ENCODE results near the gene TARBP1. TPM values are rescaled to one million over a fixed set of nuclear protein-coding genes. Genes with fewer than 3 reads are reported as not detected.

Gene TARBP1
- total and polyA plus RNA-seq, 2 experiments from 2014 or later, result 12.8 to 22.9 TPM

GRCh38 chr1:234431255-234431654 lies 47.7 kb downstream of the TARBP1 start:
- H3K4me3 ChIP-seq, result no peak overlapping the region
- H3K36me3 ChIP-seq (replicated peaks; ENCODE audit: insufficient read depth, low read depth), result no peaks in the 10 kb centered on the region
- H3K79me2 ChIP-seq, result no peaks in the 10 kb centered on the region
- H4K20me1 ChIP-seq (ENCODE audit: insufficient read depth, poor library complexity, severe bottlenecking), result no peaks in the 10 kb centered on the region
- H3K4me2 ChIP-seq, result no peak overlapping the region
- H3K4me1 ChIP-seq (ENCODE audit: insufficient read depth), result no peaks in the 10 kb centered on the region
- no peak overlapping the region for H2AFZ ChIP-seq
- no peaks in the 10 kb centered on the region for H3K9me3 ChIP-seq (ENCODE audit: low read depth)
- H3K9me2 ChIP-seq (replicated peaks; ENCODE audit: insufficient read depth), result no peaks in the 10 kb centered on the region
- TF ChIP-seq EZH2 (IDR thresholded peaks at IDR 0.05; ENCODE audit: borderline replicate concordance) (no peak), EZH2phosphoT487 (IDR thresholded peaks at IDR 0.05; ENCODE audit: low read depth, severe bottlenecking, unreplicated experiment) (no peak), CTCF (IDR thresholded peaks at IDR 0.05; ENCODE audit: poor library complexity) (no peak)
- H3K27ac ChIP-seq, result no peak overlapping the region
- DNase-seq (ENCODE audit: low spot score), result no peak
- H3K27me3 ChIP-seq, result no peaks in the 10 kb centered on the region
- WGBS (ENCODE audit: low lambda C conversion rate, missing lambda C conversion rate), result 91% methylated on average over 4 of the region's 4 CpGs

GRCh38 chr1:234430691-234431090 lies 48.3 kb downstream of the TARBP1 start:
- Histone ChIP-seq H3K9me3 (ENCODE audit: low read depth) (no peaks in the 10 kb centered on the region), H3K4me2 (no peak overlapping the region), H3K27me3 (no peaks in the 10 kb centered on the region), H3K36me3 (replicated peaks; ENCODE audit: insufficient read depth, low read depth) (no peaks in the 10 kb centered on the region), H3K4me3 (no peak overlapping the region), H4K20me1 (ENCODE audit: insufficient read depth, poor library complexity, severe bottlenecking) (no peaks in the 10 kb centered on the region), H3K27ac (no peak overlapping the region), H3K9me2 (replicated peaks; ENCODE audit: insufficient read depth) (no peaks in the 10 kb centered on the region), H2AFZ (no peak overlapping the region), H3K79me2 (no peaks in the 10 kb centered on the region), H3K4me1 (ENCODE audit: insufficient read depth) (no peaks in the 10 kb centered on the region)
- no peak for TF ChIP-seq EZH2 (IDR thresholded peaks at IDR 0.05; ENCODE audit: borderline replicate concordance)
- no peak for TF ChIP-seq CTCF (IDR thresholded peaks at IDR 0.05; ENCODE audit: poor library complexity)
- no peak for TF ChIP-seq EZH2phosphoT487 (IDR thresholded peaks at IDR 0.05; ENCODE audit: low read depth, severe bottlenecking, unreplicated experiment)
- 96% methylated on average over 5 of the region's 5 CpGs for WGBS (ENCODE audit: low lambda C conversion rate, missing lambda C conversion rate)
- DNase-seq (ENCODE audit: low spot score), result no peak

- Histone ChIP-seq H2AFZ (no peak overlapping the region), H3K27me3 (no peaks in the 10 kb centered on the region), H3K36me3 (replicated peaks; ENCODE audit: insufficient read depth, low read depth) (no peaks in the 10 kb centered on the region), H3K4me2 (no peak overlapping the region), H3K4me3 (no peak overlapping the region), H3K9me2 (replicated peaks; ENCODE audit: insufficient read depth) (no peaks in the 10 kb centered on the region), H3K27ac (no peak overlapping the region), H3K9me3 (ENCODE audit: low read depth) (no peaks in the 10 kb centered on the region), H3K79me2 (no peaks in the 10 kb centered on the region), H4K20me1 (ENCODE audit: insufficient read depth, poor library complexity, severe bottlenecking) (no peaks in the 10 kb centered on the region), H3K4me1 (ENCODE audit: insufficient read depth) (no peaks in the 10 kb centered on the region)
- no peak for TF ChIP-seq CTCF (IDR thresholded peaks at IDR 0.05; ENCODE audit: poor library complexity)
- no peak for TF ChIP-seq EZH2phosphoT487 (IDR thresholded peaks at IDR 0.05; ENCODE audit: low read depth, severe bottlenecking, unreplicated experiment)
- no peak for TF ChIP-seq EZH2 (IDR thresholded peaks at IDR 0.05; ENCODE audit: borderline replicate concordance)
- WGBS (ENCODE audit: low lambda C conversion rate, missing lambda C conversion rate), result 97% methylated on average over 5 of the region's 5 CpGs
- DNase-seq (ENCODE audit: low spot score), result no peak
Measured at GRCh38 chr1:234429434-234429806, 49.6 kb downstream of the TARBP1 start.
